22Rv1 (cell line): ENCODE measurements around the gene POMGNT2.

ENCODE experiments used
- ZFX ChIP-seq: fragments of 450-650 bp; IDR thresholded peaks from 2 replicates; pipeline ENCODE4 v1.6.1; 2017; ENCODE audit warnings: antibody characterized with exemption, borderline replicate concordance
- TF ChIP-seq, protein P1 (sequence below): fragments of 450-650 bp; IDR thresholded peaks from 2 replicates; pipeline ENCODE4 v1.5.1; 2017; ENCODE audit warnings: mild to moderate bottlenecking

DNA sequence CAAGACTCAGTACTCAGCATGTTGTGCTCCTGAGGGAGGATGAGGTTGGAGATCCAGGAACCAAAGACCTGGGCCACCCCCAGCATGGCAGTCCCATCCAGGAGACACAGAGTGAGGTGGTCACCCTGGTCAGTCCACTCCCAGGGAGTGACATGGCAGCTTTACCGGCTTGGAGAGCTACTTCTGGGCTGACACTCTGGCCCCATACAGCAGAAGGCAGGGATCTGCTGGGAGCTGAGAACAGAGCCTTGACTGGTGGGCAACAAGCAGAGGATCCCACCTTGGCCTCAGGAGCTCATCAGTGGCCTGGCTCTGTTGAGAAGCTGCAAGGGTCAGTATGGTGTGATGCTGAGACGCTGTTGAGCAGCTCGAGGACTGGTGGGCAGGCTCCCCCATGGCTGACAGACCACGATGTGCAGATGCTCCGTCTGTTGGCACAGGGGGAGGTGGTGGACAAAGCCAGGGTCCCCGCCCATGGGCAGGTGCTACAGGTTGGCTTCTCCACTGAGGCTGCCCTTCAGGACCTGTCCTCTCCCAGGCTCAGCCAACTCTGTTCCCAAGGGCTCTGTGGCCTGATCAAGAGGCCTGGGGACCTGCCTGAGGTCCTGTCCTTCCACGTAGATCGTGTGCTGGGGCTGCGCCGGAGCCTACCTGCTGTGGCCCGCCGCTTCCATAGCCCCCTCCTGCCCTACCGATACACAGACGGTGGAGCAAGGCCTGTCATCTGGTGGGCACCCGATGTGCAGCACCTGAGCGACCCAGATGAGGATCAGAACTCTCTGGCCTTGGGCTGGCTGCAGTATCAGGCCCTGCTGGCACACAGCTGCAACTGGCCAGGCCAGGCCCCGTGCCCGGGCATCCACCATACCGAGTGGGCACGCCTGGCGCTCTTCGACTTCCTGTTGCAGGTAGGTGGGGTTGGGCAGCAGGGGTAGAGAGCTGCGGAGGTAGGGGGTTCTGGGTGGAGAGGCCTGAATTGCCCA, 72.9 kb downstream of the POMGNT2 start:
- TF ChIP-seq, protein P1, sequence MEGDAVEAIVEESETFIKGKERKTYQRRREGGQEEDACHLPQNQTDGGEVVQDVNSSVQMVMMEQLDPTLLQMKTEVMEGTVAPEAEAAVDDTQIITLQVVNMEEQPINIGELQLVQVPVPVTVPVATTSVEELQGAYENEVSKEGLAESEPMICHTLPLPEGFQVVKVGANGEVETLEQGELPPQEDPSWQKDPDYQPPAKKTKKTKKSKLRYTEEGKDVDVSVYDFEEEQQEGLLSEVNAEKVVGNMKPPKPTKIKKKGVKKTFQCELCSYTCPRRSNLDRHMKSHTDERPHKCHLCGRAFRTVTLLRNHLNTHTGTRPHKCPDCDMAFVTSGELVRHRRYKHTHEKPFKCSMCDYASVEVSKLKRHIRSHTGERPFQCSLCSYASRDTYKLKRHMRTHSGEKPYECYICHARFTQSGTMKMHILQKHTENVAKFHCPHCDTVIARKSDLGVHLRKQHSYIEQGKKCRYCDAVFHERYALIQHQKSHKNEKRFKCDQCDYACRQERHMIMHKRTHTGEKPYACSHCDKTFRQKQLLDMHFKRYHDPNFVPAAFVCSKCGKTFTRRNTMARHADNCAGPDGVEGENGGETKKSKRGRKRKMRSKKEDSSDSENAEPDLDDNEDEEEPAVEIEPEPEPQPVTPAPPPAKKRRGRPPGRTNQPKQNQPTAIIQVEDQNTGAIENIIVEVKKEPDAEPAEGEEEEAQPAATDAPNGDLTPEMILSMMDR, result no peak
- TF ChIP-seq ZFX, result no peak
